Nephron progenitor cell (in vitro differentiated cells): ENCODE data around the gene ZNF75A.
A peak's percentile ranks its signal among the peaks of the same experiment; 100 is the strongest.

Experiments
- DNase-seq: peaks from one replicate; pipeline ENCODE4 v3.0.0; 2021
- H3K27ac Mint-ChIP-seq: 2 replicates; pipeline ENCODE4 v1.8.0; 2021; ENCODE audit warnings: mild to moderate bottlenecking, moderate library complexity, mixed read lengths
- H3K27me3 Mint-ChIP-seq: 2 replicates; pipeline ENCODE4 v1.8.0; 2021; ENCODE audit warnings: mild to moderate bottlenecking, low read depth, mixed read lengths; ENCODE audit not compliant: poor library complexity
- H3K36me3 Mint-ChIP-seq: 2 replicates; pipeline ENCODE4 v1.8.0; 2021; ENCODE audit warnings: low read depth, mixed read lengths
- H3K4me1 Mint-ChIP-seq: 2 replicates; pipeline ENCODE4 v1.8.0; 2021; ENCODE audit warnings: mixed read lengths
- H3K4me3 Mint-ChIP-seq: 2 replicates; pipeline ENCODE4 v1.8.0; 2021; ENCODE audit warnings: mild to moderate bottlenecking, moderate library complexity, mixed read lengths
- H3K9me3 Mint-ChIP-seq: 2 replicates; pipeline ENCODE4 v1.8.0; 2021; ENCODE audit warnings: mild to moderate bottlenecking, moderate library complexity, mixed read lengths
- CTCF ChIP-seq: fragments of 200-600 bp; sonication (generic); IDR thresholded peaks from 2 replicates; pipeline ENCODE4 v1.5.0; 2021; ENCODE audit warnings: antibody characterized with exemption

Gene ZNF75A

GRCh38 chr16:3295783-3296182 lies 9.5 kb upstream of the ZNF75A start:
- H3K4me3 Mint-ChIP-seq, result no peak overlapping the region
- peaks cover 5% of the 10 kb centered on the region for H3K27me3 Mint-ChIP-seq
- H3K27ac Mint-ChIP-seq, result no peak overlapping the region
- no peak for TF ChIP-seq CTCF
- no peaks in the 10 kb centered on the region for H3K4me1 Mint-ChIP-seq
- peaks cover 93% of the 10 kb centered on the region for H3K36me3 Mint-ChIP-seq
- peaks cover 92% of the 10 kb centered on the region for H3K9me3 Mint-ChIP-seq
- DNase-seq, result no peak

GRCh38 chr16:3304370-3304769 lies 927 bp upstream of the ZNF75A start:
- no peak for DNase-seq
- no peak overlapping the region for H3K27ac Mint-ChIP-seq
- peaks cover 3% of the 10 kb centered on the region for H3K27me3 Mint-ChIP-seq
- TF ChIP-seq CTCF, result no peak
- H3K9me3 Mint-ChIP-seq, result peaks cover 98% of the 10 kb centered on the region
- peaks cover 91% of the 10 kb centered on the region for H3K36me3 Mint-ChIP-seq
- peaks cover 5% of the 10 kb centered on the region for H3K4me1 Mint-ChIP-seq
- peak overlapping the region; percentile 79 for H3K4me3 Mint-ChIP-seq

- Mint-ChIP-seq H3K4me3 (peak overlapping the region; percentile 79), H3K27me3 (peaks cover 6% of the 10 kb centered on the region), H3K9me3 (peaks cover 98% of the 10 kb centered on the region), H3K36me3 (peaks cover 91% of the 10 kb centered on the region), H3K27ac (no peak overlapping the region), H3K4me1 (peaks cover 5% of the 10 kb centered on the region)
- TF ChIP-seq CTCF, result no peak
- DNase-seq, result no peak
These were observed 781 bp downstream of the ZNF75A start for GRCh38 chr16:3306078-3306477.

GRCh38 chr16:3311496-3311895 lies 6.2 kb downstream of the ZNF75A start:
- TF ChIP-seq CTCF, result no peak
- H3K9me3 Mint-ChIP-seq, result peaks cover 100% of the 10 kb centered on the region
- H3K27me3 Mint-ChIP-seq, result peaks cover 10% of the 10 kb centered on the region
- no peak overlapping the region for H3K27ac Mint-ChIP-seq
- H3K4me3 Mint-ChIP-seq, result no peak overlapping the region
- H3K36me3 Mint-ChIP-seq, result peaks cover 100% of the 10 kb centered on the region
- no peaks in the 10 kb centered on the region for H3K4me1 Mint-ChIP-seq
- no peak for DNase-seq

GRCh38 chr16:3317315-3317999 lies 12.2 kb downstream of the ZNF75A start:
- no peak for DNase-seq
- H3K27ac Mint-ChIP-seq, result no peak overlapping the region
- H3K36me3 Mint-ChIP-seq, result peaks cover 83% of the 10 kb centered on the region
- no peak overlapping the region for H3K4me3 Mint-ChIP-seq
- H3K9me3 Mint-ChIP-seq, result peaks cover 100% of the 10 kb centered on the region
- TF ChIP-seq CTCF, result no peak
- peaks cover 3% of the 10 kb centered on the region for H3K27me3 Mint-ChIP-seq
- no peaks in the 10 kb centered on the region for H3K4me1 Mint-ChIP-seq

GRCh38 chr16:3321816-3322215 lies 16.5 kb downstream of the ZNF75A start:
- TF ChIP-seq CTCF, result no peak
- Mint-ChIP-seq H3K4me3 (no peak overlapping the region), H3K9me3 (peaks cover 85% of the 10 kb centered on the region), H3K4me1 (no peaks in the 10 kb centered on the region), H3K27ac (no peak overlapping the region), H3K36me3 (peaks cover 39% of the 10 kb centered on the region), H3K27me3 (peaks cover 4% of the 10 kb centered on the region)
- DNase-seq, result no peak
